Measurements from ENCODE around the gene CCL19.
A peak's percentile ranks its signal among the peaks of the same experiment; 100 is the strongest.

CCL19 gene

GRCh38 chr9:34659592-34660253 is 31.4 kb downstream of the CCL19 start:
- DNase-seq = no peak

GRCh38 chr9:34658461-34658860 is 32.6 kb downstream of the CCL19 start:
- no peak for DNase-seq

- no peak for DNase-seq
These were observed 34.1 kb downstream of the CCL19 start for GRCh38 chr9:34656992-34657391.

GRCh38 chr9:34655394-34655793 is 35.7 kb downstream of the CCL19 start:
- DNase-seq = no peak

- no peak for DNase-seq
These were observed 36.6 kb downstream of the CCL19 start for GRCh38 chr9:34654323-34655051.

GRCh38 chr9:34653151-34654072 is 37.7 kb downstream of the CCL19 start:
- peak; percentile 25 for DNase-seq

GRCh38 chr9:34652602-34653000 is 38.5 kb downstream of the CCL19 start:
- no peak for DNase-seq

GRCh38 chr9:34651876-34652601 is 39.0 kb downstream of the CCL19 start, which contains the start of gene IL11RA:
TSS of gene IL11RA (plus strand) at chr9:34652185. CDS start at chr9:34655218, 3,033 bp downstream.
- peak; percentile 71 for DNase-seq

- no peak for DNase-seq
These were observed 39.8 kb downstream of the CCL19 start for GRCh38 chr9:34651321-34651720.

GRCh38 chr9:34650816-34651215 is 40.3 kb downstream of the CCL19 start:
- DNase-seq = no peak

- DNase-seq = no peak
These were observed 42.4 kb downstream of the CCL19 start for GRCh38 chr9:34648673-34649072.

GRCh38 chr9:34647651-34648050 is 43.4 kb downstream of the CCL19 start:
- no peak for DNase-seq

- no peak for DNase-seq
These were observed 44.0 kb downstream of the CCL19 start for GRCh38 chr9:34647084-34647403.

GRCh38 chr9:34646211-34647083 is 44.6 kb downstream of the CCL19 start, which contains the start of gene GALT:
TSS of gene GALT (plus strand) at chr9:34646675. CDS start at chr9:34646705, 30 bp downstream.
- DNase-seq = peak; percentile 96

- no peak for DNase-seq
These were observed 46.2 kb downstream of the CCL19 start for GRCh38 chr9:34644766-34645314.

- DNase-seq = no peak
These were observed 48.4 kb downstream of the CCL19 start for GRCh38 chr9:34642679-34643078.
